ENCODE data around the gene EEF1AKMT2. TPM values are rescaled to one million over a fixed set of nuclear protein-coding genes. Genes with fewer than 3 reads are reported as not detected.
A peak's percentile ranks its signal among the peaks of the same experiment; 100 is the strongest.

Gene EEF1AKMT2
- total RNA-seq, 2 experiments from 2014 or later, result 22.3 to 26.3 TPM

- peak overlapping the region; percentile 80 for H3K4me3 Mint-ChIP-seq
- H3K27me3 Mint-ChIP-seq, result peaks cover 2% of the 10 kb centered on the region
- CTCF ChIA-PET, result interaction anchor here (0.9 to 5.1 kb wide), 45 partner anchors 8 to 321 kb away, joined by 3 to 92 read pairs (median 8); partner anchors contain the start of genes ABRAXAS2 and LHPP
- peaks cover 80% of the 10 kb centered on the region for H3K4me1 Mint-ChIP-seq
- H3K9me3 Mint-ChIP-seq (ENCODE audit: low read depth), result no peaks in the 10 kb centered on the region
- H3K36me3 Mint-ChIP-seq, result peaks cover 2% of the 10 kb centered on the region
- peak overlapping the region; percentile 87 for H3K27ac Mint-ChIP-seq
- DNase-seq (no peak), ATAC-seq (peak; percentile 3)
Measured at GRCh38 chr10:124740369-124741280, 51.1 kb downstream of the EEF1AKMT2 start.

DNA sequence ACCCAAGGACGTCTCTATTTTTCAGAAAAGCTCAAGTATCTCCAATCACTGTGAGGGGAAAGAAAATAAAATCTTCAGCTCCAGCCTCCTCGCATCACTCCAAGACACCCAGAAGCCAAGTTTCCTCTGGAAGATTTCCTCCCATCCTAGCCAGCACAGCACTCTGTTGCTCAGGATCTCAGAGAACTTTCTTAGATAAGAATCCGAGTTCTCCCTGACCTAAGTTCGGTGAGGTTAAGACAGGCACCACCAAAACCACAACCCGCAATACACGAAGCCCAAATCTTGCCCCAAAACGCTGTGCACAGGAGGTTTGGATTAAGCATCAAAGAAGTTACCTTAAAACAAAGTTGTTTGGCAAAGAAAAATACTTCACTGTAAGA lies 51.7 kb downstream of the EEF1AKMT2 start:
- H3K9me3 Mint-ChIP-seq (ENCODE audit: low read depth), result no peaks in the 10 kb centered on the region
- DNase-seq, result no peak
- H3K27ac Mint-ChIP-seq, result peak overlapping the region; percentile 87
- ATAC-seq, result no peak
- peaks cover 2% of the 10 kb centered on the region for H3K27me3 Mint-ChIP-seq
- CTCF ChIA-PET, result interaction anchor here (1.0 to 5.1 kb wide), 15 partner anchors 11 to 210 kb away, joined by 4 to 92 read pairs (median 25); no protein-coding TSS in a partner anchor
- peaks cover 80% of the 10 kb centered on the region for H3K4me1 Mint-ChIP-seq
- H3K4me3 Mint-ChIP-seq, result peak overlapping the region; percentile 80
- peaks cover 2% of the 10 kb centered on the region for H3K36me3 Mint-ChIP-seq

DNA sequence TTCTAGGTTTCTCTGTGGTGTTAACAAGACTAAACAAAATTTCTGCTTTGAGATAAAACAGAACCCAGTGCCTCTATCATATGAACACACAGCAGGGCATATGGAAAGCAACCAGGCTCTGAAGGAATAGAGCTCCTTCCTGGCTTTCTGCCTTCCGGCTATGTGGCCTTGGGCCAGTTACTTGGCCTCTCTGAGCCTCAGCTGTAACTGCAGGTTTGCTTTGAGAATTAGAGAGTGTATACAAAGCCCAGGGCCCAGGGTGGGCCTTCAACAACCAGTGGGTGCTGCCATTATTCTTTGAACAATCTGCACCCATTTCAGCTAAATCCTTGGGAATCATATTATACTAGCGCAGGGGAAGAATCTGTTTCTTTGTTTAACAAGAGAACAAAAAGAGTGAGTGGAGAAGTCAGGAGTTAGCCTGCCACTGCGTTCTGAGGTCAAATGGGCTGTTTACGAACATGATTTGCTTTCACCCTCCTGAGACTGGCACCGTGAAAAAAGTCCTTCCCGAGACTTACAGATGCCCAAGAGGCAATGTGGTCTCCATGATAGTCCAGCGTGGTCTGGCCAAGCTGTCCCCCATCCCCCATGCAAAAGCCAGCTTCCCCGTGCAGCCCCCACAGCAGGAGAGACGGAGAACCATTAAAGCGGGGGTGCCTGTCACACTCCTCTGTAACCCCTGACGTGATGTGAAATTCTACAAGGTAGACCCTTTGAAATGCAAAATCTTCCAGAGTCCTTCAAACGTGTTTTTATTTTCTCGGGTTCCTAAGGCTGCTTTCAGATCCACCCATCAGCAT lies 52.4 kb downstream of the EEF1AKMT2 start:
- H3K36me3 Mint-ChIP-seq, result peaks cover 2% of the 10 kb centered on the region
- H3K4me1 Mint-ChIP-seq, result peaks cover 82% of the 10 kb centered on the region
- CTCF ChIA-PET, result interaction anchor here (0.8 to 5.1 kb wide), 13 partner anchors 10 to 209 kb away, joined by 3 to 92 read pairs (median 25); no protein-coding TSS in a partner anchor
- no peak for DNase-seq
- no peak for ATAC-seq
- H3K27me3 Mint-ChIP-seq, result peaks cover 2% of the 10 kb centered on the region
- no peaks in the 10 kb centered on the region for H3K9me3 Mint-ChIP-seq (ENCODE audit: low read depth)
- H3K4me3 Mint-ChIP-seq, result peak overlapping the region; percentile 80
- peak overlapping the region; percentile 87 for H3K27ac Mint-ChIP-seq

DNA sequence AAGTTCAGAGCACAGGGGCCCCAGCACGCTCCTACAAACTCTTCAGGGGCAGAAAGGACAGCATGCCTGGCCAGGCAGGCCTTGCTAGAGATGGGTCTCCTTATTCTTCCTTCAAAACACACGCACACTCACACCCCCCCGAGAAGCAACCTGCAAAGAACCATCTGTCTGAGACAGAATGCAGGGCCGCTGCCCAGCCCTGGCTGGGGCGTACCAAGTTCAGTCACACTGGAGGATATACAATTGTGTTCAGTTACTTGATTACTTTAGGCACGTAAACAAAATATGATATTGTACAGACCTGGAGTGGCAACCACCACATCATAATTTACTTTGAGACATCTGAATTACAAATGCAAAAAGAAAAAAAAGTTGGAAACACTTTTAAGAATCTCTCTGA lies 53.2 kb downstream of the EEF1AKMT2 start:
- Mint-ChIP-seq H3K36me3 (peaks cover 4% of the 10 kb centered on the region), H3K9me3 (ENCODE audit: low read depth) (no peaks in the 10 kb centered on the region), H3K27ac (peak overlapping the region; percentile 54), H3K4me1 (peaks cover 91% of the 10 kb centered on the region), H3K4me3 (no peak overlapping the region), H3K27me3 (peaks cover 2% of the 10 kb centered on the region)
- ATAC-seq (no peak), DNase-seq (no peak)
- CTCF ChIA-PET, result interaction anchor here (0.8 to 5.1 kb wide), 4 partner anchors 10 to 89 kb away, joined by 3 to 70 read pairs (median 24); no protein-coding TSS in a partner anchor

DNA sequence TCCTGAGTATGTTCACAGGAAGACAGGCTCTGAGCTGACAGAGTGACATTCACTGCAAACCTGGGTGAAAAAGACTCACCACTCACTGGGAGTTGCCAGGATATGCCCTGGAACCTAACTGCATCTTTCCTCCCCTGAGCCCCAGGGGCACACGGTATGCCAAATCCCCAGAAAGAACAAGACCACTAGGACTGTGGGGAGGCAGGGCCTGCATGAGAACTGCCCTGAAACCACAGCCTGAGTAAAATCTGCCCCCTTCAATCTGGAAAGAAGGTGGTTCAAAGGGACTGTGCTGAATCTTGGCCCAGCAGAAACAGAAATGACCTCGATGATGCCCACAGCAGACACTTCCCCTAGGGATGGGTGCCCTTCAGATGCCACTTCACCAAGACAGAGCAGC lies 54.0 kb downstream of the EEF1AKMT2 start:
- peaks cover 95% of the 10 kb centered on the region for H3K4me1 Mint-ChIP-seq
- ATAC-seq (no peak), DNase-seq (peak; percentile 40)
- CTCF ChIA-PET, result interaction anchor here (1.0 to 1.4 kb wide), 2 partner anchors 19 to 198 kb away, joined by 4 read pairs; no protein-coding TSS in a partner anchor
- H3K9me3 Mint-ChIP-seq (ENCODE audit: low read depth), result no peaks in the 10 kb centered on the region
- peaks cover 2% of the 10 kb centered on the region for H3K27me3 Mint-ChIP-seq
- no peak overlapping the region for H3K27ac Mint-ChIP-seq
- peaks cover 7% of the 10 kb centered on the region for H3K36me3 Mint-ChIP-seq
- no peak overlapping the region for H3K4me3 Mint-ChIP-seq

DNA sequence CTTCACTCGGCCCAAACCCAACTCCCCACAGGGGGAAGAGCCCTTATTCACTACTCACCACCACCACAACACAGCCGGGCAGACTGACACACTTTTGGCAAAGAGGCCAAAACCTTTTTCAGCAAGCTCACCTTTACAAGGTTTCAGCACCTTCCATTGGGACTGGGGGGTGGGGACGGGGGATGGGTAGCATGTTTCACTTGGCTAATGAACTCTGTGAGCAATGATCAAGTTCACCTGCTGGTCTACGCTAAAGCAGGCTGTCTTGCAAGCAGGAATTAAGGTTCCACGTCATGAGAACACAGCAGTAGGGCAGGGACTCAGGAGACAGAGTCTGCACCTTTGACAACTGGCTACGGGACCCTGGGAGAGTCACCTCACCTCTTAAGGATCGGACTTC lies 54.5 kb downstream of the EEF1AKMT2 start:
- Mint-ChIP-seq H3K27me3 (peaks cover 2% of the 10 kb centered on the region), H3K36me3 (peaks cover 8% of the 10 kb centered on the region), H3K4me1 (peaks cover 95% of the 10 kb centered on the region), H3K9me3 (ENCODE audit: low read depth) (no peaks in the 10 kb centered on the region), H3K4me3 (no peak overlapping the region), H3K27ac (peak overlapping the region; percentile 12)
- DNase-seq, result no peak
- ATAC-seq, result no peak
- CTCF ChIA-PET, result interaction anchor here (1.0 to 1.4 kb wide), 2 partner anchors 18 to 197 kb away, joined by 4 read pairs; no protein-coding TSS in a partner anchor

DNA sequence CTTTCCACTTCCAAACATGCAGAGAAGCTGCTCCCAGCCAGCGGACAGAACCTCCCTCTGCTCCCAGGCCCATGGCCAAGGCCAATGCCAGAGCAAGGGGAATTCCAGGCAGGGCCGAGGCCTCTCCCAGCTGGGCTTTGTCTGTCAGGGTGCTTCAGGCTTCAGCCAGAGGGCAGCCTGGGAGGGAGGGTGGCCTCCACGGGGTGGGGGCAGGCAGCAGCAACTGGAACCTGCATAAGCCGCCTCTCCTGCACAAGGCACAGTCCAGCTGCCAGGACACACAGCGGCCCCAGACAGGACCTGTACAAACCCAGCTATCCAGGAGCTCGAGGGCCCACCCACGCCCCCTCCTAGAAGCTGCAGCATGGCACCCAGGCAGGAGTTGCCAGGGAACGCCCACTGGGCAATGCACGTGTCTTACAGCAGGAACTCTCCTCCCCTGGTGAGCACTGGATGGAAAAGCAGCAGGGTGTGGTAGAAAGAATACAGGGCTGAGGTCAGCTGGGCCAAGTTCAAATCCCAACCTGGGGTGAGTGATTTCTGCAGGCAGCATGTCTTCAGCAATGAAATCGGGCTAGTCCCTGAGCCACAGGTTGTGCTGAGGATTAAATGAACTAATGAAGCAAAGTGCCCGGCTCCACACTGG lies 55.1 kb downstream of the EEF1AKMT2 start:
- Mint-ChIP-seq H3K9me3 (ENCODE audit: low read depth) (no peaks in the 10 kb centered on the region), H3K36me3 (peaks cover 10% of the 10 kb centered on the region), H3K27me3 (peaks cover 2% of the 10 kb centered on the region), H3K27ac (peak overlapping the region; percentile 12), H3K4me3 (no peak overlapping the region), H3K4me1 (peaks cover 96% of the 10 kb centered on the region)
- ATAC-seq (no peak), DNase-seq (peak; percentile 39)
- CTCF ChIA-PET, result interaction anchor here (1.3 to 2.1 kb wide), 3 partner anchors 14 to 48 kb away, joined by 4 to 15 read pairs (median 4); no protein-coding TSS in a partner anchor

DNA sequence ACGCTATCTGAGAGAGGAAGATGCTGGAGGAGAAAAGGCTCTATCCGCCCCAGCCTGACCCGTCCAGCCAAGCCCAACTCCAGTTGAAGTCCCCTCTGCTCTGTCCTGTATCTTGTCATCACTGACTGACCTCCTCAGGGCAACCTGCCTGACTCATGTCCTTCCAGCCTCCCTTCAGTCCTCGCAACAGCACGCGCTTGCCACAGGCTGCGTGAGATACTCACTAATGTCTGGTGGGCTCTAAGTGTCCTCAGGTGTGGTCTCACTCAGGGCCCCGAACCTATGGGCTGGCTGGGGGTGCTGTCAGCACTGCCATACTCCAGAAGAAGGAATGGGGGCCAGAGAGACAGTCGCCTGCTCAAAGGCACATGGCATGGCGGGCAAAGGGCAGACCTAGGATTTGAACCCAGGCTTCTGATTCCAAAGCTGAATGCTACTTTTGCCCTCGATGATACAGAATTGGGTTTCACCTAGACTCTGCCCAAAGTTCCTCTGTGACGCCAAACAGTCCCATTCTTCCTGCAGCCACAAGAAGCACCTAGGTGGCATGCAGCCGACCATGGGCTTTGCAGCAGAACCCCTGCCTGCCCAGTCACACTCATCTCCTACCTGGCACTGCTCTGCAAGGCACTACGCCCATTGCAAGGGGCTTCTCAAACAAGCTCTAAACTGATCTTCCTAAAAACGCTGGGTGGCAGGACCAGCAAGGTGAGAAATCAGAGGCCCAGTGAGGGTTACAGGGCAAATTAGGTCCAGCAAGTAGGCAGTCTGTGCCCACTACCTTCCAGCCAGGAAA lies 56.0 kb downstream of the EEF1AKMT2 start:
- H3K27me3 Mint-ChIP-seq, result peaks cover 2% of the 10 kb centered on the region
- peaks cover 10% of the 10 kb centered on the region for H3K36me3 Mint-ChIP-seq
- ATAC-seq (no peak), DNase-seq (peak; percentile 33)
- H3K4me1 Mint-ChIP-seq, result peaks cover 96% of the 10 kb centered on the region
- no peak overlapping the region for H3K27ac Mint-ChIP-seq
- H3K9me3 Mint-ChIP-seq (ENCODE audit: low read depth), result no peaks in the 10 kb centered on the region
- H3K4me3 Mint-ChIP-seq, result no peak overlapping the region
- CTCF ChIA-PET, result interaction anchor here (1.3 to 4.5 kb wide), 3 partner anchors 13 to 47 kb away, joined by 4 to 40 read pairs (median 15); no protein-coding TSS in a partner anchor

DNA sequence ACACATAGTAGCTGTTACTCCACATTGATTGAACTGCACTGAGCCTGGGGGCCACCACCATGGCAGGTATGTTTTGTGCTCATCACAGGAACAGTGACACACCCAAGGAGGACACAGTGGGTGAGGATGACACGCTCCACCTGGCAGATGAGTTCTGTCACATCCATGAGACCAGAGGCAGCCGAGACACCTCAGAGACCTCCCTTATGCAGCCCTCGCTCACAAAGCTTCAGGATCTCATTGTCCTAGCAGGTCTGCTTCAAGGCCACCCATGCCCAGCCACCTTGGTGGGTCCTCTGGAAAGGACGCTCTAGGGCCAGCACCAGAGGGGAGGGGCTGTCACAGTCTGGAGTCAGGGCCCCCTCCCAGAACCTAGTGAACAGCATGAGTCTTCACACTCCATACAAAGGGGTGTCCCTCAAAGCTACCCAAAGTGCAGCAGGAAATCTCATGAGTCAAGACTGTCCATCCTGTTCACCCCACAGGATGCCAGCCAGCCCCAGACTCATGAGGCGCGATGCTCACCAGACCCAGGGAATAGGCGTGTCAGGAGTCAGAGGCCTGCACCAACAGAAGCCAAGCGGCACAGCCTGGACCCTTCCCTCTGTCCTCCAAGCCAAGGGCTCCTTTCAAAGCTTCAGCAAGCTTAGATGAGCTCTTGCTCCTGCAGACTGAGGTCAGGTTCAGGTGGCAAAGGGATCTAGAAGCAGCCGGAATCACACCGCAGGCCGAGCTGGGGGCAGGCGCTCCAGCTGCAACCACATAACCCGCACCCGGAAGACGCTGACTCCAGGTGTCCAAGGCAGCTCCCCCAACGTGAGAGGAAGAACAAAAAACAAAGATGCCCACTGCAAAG lies 57.1 kb downstream of the EEF1AKMT2 start:
- DNase-seq, result peak; percentile 75
- H3K4me1 Mint-ChIP-seq, result peaks cover 96% of the 10 kb centered on the region
- H3K36me3 Mint-ChIP-seq, result peaks cover 17% of the 10 kb centered on the region

GRCh38 chr10:124733571-124734245 lies 58.0 kb downstream of the EEF1AKMT2 start:
- peak; percentile 33 for DNase-seq
- CTCF ChIA-PET, result interaction anchor here (0.7 to 4.5 kb wide), 17 partner anchors 8 to 204 kb away, joined by 3 to 40 read pairs (median 4); no protein-coding TSS in a partner anchor
- no peak for ATAC-seq
- no peaks in the 10 kb centered on the region for H3K9me3 Mint-ChIP-seq (ENCODE audit: low read depth)
- peak overlapping the region; percentile 89 for H3K27ac Mint-ChIP-seq
- peaks cover 96% of the 10 kb centered on the region for H3K4me1 Mint-ChIP-seq
- peak overlapping the region; percentile 67 for H3K4me3 Mint-ChIP-seq
- no peaks in the 10 kb centered on the region for H3K27me3 Mint-ChIP-seq
- H3K36me3 Mint-ChIP-seq, result peaks cover 20% of the 10 kb centered on the region

More for the DNA sequence above, 57.1 kb downstream of the EEF1AKMT2 start:
- CTCF ChIA-PET, result interaction anchor here (0.8 to 4.5 kb wide), 14 partner anchors 7 to 205 kb away, joined by 3 to 40 read pairs (median 4); no protein-coding TSS in a partner anchor
- no peaks in the 10 kb centered on the region for H3K9me3 Mint-ChIP-seq (ENCODE audit: low read depth)
- peak overlapping the region; percentile 89 for H3K27ac Mint-ChIP-seq
- peak; percentile 52 for ATAC-seq
- peak overlapping the region; percentile 30 for H3K4me3 Mint-ChIP-seq
- no peaks in the 10 kb centered on the region for H3K27me3 Mint-ChIP-seq

Measured in activated CD8-positive, alpha-beta memory T cell treated with anti-CD3 and anti-CD28 coated beads, Interleukin-2, amount 10 ng/mL, durations not matched to agents 7 days and 5 days (primary cell).